Smooth muscle cell (in vitro differentiated cells): ENCODE measurements around the gene TP63. TPM values are rescaled to one million over a fixed set of nuclear protein-coding genes. Genes with fewer than 3 reads are reported as not detected.

Experiments used
- DNase-seq: peaks from one replicate; lab custom pipeline; 2025; ENCODE audit not compliant: unreplicated experiment; lab: John Stamatoyannopoulos, UW
- H2AFZ ChIP-seq: fragments of 200-600 bp; sonication (generic); 2 replicates; pipeline ENCODE4 v1.6.0; 2016; ENCODE audit warnings: antibody characterized with exemption, low read depth, mild to moderate bottlenecking
- H3F3A ChIP-seq: fragments of 200-600 bp; sonication (generic); 2 replicates; pipeline ENCODE4 v1.6.0; 2017; ENCODE audit warnings: antibody characterized with exemption, low read depth
- H3K27ac ChIP-seq: fragments of 200-600 bp; sonication (generic); 2 replicates; pipeline ENCODE4 v1.5.1; 2016; ENCODE audit warnings: low read depth, mild to moderate bottlenecking
- H3K27me3 ChIP-seq: fragments of 200-600 bp; sonication (generic); 2 replicates; pipeline ENCODE4 v1.6.1; 2016; ENCODE audit warnings: low read depth, mild to moderate bottlenecking
- H3K36me3 ChIP-seq: fragments of 200-600 bp; sonication (generic); 2 replicates; pipeline ENCODE4 v1.5.1; 2016; ENCODE audit warnings: low read depth
- H3K4me1 ChIP-seq: fragments of 200-600 bp; sonication (generic); 2 replicates; pipeline ENCODE4 v1.5.1; 2016; ENCODE audit warnings: low read depth
- H3K4me2 ChIP-seq: fragments of 200-600 bp; sonication (generic); 2 replicates; pipeline ENCODE4 v1.6.0; 2016; ENCODE audit warnings: mild to moderate bottlenecking
- H3K4me3 ChIP-seq: fragments of 200-600 bp; sonication (generic); 2 replicates; pipeline ENCODE4 v1.5.1; 2016; ENCODE audit warnings: mild to moderate bottlenecking
- H3K79me2 ChIP-seq: fragments of 200-600 bp; sonication (generic); 2 replicates; pipeline ENCODE4 v1.6.0; 2016; ENCODE audit warnings: low read depth, mild to moderate bottlenecking
- H3K9ac ChIP-seq: fragments of 200-600 bp; sonication (generic); 2 replicates; pipeline ENCODE4 v1.6.0; 2016; ENCODE audit warnings: low read depth
- H3K9me3 ChIP-seq: fragments of 200-600 bp; sonication (generic); replicated peaks from 2 replicates; pipeline ENCODE4 v1.5.1; 2016; ENCODE audit warnings: low read depth
- H4K20me1 ChIP-seq: fragments of 200-600 bp; sonication (generic); 2 replicates; pipeline ENCODE4 v1.6.0; 2016; ENCODE audit warnings: low read depth
- CTCF ChIP-seq: fragments of 200-600 bp; sonication (generic); IDR thresholded peaks from 2 replicates; pipeline ENCODE4 v1.5.1; 2017; ENCODE audit warnings: borderline replicate concordance, mild to moderate bottlenecking, antibody characterized with exemption; ENCODE audit not compliant: insufficient read depth, poor library complexity, severe bottlenecking
- WGBS: methylation state at CpG from one replicate; pipeline ENCODE4 v1.1.7; 2016; ENCODE audit warnings: low lambda C conversion rate; 5-methylcytosine and 5-hydroxymethylcytosine counted together
- polyA plus RNA-seq: library from polyadenylated mRNA; unstranded; fragments of >200 nt; fragmentation: Nextera tagmentation; extraction: Ambion mirVana; gene quantifications from 2 replicates; pipeline ENCODE4 v1.2.1, GENCODE V29; 2016
- total RNA-seq: library from RNA; depleted of rRNA; stranded (reverse); fragments of >200 nt; gene quantifications from 2 replicates; pipeline ENCODE4 v1.2.3, GENCODE V29; 2014

The TP63 gene
- total and polyA plus RNA-seq, 2 experiments from 2014 or later: 1.9 to 27.1 TPM

- H3K27ac ChIP-seq: peak overlapping the region; percentile 96
- H4K20me1 ChIP-seq: no peaks in the 10 kb centered on the region
- H3K9ac ChIP-seq: no peak overlapping the region
- no peaks in the 10 kb centered on the region for H3F3A ChIP-seq
- DNase-seq: no peak
- no peaks in the 10 kb centered on the region for H3K36me3 ChIP-seq
- H3K4me2 ChIP-seq: no peak overlapping the region
- no peaks in the 10 kb centered on the region for H3K27me3 ChIP-seq
- H2AFZ ChIP-seq: no peak overlapping the region
- TF ChIP-seq CTCF: no peak
- WGBS: 40% methylated on average over 3 of the region's 3 CpGs
- H3K4me3 ChIP-seq: no peak overlapping the region
- H3K9me3 ChIP-seq: no peaks in the 10 kb centered on the region
- peaks cover 34% of the 10 kb centered on the region for H3K4me1 ChIP-seq
- H3K79me2 ChIP-seq: no peaks in the 10 kb centered on the region
These were observed 191.5 kb downstream of the TP63 start for GRCh38 chr3:189822726-189823125.

- Histone ChIP-seq H3K9ac (peak overlapping the region; percentile 79), H3K27me3 (no peaks in the 10 kb centered on the region), H3K4me2 (peak overlapping the region; percentile 64), H3K4me3 (no peak overlapping the region), H2AFZ (peak overlapping the region; percentile 73), H3K36me3 (no peaks in the 10 kb centered on the region), H4K20me1 (no peaks in the 10 kb centered on the region), H3K27ac (peak overlapping the region; percentile 96), H3K79me2 (no peaks in the 10 kb centered on the region), H3K9me3 (no peaks in the 10 kb centered on the region), H3K4me1 (peaks cover 34% of the 10 kb centered on the region), H3F3A (no peaks in the 10 kb centered on the region)
- DNase-seq: no peak
- WGBS: 28% methylated on average over 5 of the region's 5 CpGs
- TF ChIP-seq CTCF: no peak
These were observed 193.6 kb downstream of the TP63 start for GRCh38 chr3:189824629-189825312.

- peaks cover 20% of the 10 kb centered on the region for H3K4me1 ChIP-seq
- H3F3A ChIP-seq: no peaks in the 10 kb centered on the region
- H3K9ac ChIP-seq: no peak overlapping the region
- no peak overlapping the region for H3K4me2 ChIP-seq
- TF ChIP-seq CTCF: no peak
- no peak overlapping the region for H2AFZ ChIP-seq
- 87% methylated on average over 3 of the region's 3 CpGs for WGBS
- no peaks in the 10 kb centered on the region for H3K79me2 ChIP-seq
- no peak overlapping the region for H3K4me3 ChIP-seq
- H3K27ac ChIP-seq: peak overlapping the region; percentile 96
- H3K27me3 ChIP-seq: no peaks in the 10 kb centered on the region
- DNase-seq: no peak
- H3K36me3 ChIP-seq: no peaks in the 10 kb centered on the region
- no peaks in the 10 kb centered on the region for H3K9me3 ChIP-seq
- H4K20me1 ChIP-seq: no peaks in the 10 kb centered on the region
These were observed 195.4 kb downstream of the TP63 start for GRCh38 chr3:189826566-189826965.

GRCh38 chr3:189827108-189827507 is 195.9 kb downstream of the TP63 start:
- H3K4me2 ChIP-seq: no peak overlapping the region
- H4K20me1 ChIP-seq: no peaks in the 10 kb centered on the region
- H3K9me3 ChIP-seq: no peaks in the 10 kb centered on the region
- H3K4me3 ChIP-seq: no peak overlapping the region
- H3K9ac ChIP-seq: no peak overlapping the region
- H2AFZ ChIP-seq: no peak overlapping the region
- H3K36me3 ChIP-seq: no peaks in the 10 kb centered on the region
- no peaks in the 10 kb centered on the region for H3K27me3 ChIP-seq
- no peaks in the 10 kb centered on the region for H3F3A ChIP-seq
- peak overlapping the region; percentile 96 for H3K27ac ChIP-seq
- DNase-seq: no peak
- peaks cover 16% of the 10 kb centered on the region for H3K4me1 ChIP-seq
- no peak for TF ChIP-seq CTCF
- no peaks in the 10 kb centered on the region for H3K79me2 ChIP-seq
- WGBS: 82% methylated on average over 1 of the region's 1 CpG
